Amniotic epithelial cell (primary cell): ENCODE results near the gene GJA4.
"Not testable (repeated sequence)": the region's sequence is repeated elsewhere in the genome, so short reads cannot be mapped to it uniquely, and the experiment has no call there.

ENCODE experiments used
- DNase-seq: peaks from one replicate; pipeline ENCODE4 v3.0.0-alpha.2; 2010; ENCODE audit warnings: low read depth

GJA4 gene

DNA sequence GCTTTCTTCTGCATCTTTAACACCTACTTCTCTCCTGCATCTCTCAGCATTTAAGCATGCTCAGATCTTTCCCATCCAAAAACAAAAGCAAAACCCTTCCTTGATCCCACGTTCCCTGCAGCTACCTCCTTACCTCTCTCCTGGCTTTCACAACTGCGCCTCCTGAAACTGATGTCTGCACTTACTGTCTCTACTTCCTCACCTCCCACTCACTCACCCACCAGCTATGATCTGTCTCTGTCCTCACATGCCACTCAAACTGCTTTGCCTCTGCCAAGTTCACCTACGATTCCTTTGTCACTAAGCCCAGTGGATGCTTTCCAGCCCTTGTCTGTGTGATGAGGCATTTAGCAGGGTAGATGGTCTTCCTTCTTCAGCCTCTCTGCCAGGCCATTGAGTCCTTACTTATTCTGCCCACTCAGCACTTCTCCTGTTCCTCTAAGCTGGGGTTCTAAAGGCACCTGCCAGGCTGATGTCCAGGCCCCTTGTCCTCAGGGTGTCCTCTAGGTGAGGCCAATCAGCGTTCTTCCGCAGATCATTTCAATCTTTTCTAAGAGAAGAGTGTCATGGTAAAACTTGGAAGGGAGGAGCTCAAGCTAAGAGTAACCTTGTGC, 21.8 kb upstream of the GJA4 start:
- DNase-seq, result no peak

DNA sequence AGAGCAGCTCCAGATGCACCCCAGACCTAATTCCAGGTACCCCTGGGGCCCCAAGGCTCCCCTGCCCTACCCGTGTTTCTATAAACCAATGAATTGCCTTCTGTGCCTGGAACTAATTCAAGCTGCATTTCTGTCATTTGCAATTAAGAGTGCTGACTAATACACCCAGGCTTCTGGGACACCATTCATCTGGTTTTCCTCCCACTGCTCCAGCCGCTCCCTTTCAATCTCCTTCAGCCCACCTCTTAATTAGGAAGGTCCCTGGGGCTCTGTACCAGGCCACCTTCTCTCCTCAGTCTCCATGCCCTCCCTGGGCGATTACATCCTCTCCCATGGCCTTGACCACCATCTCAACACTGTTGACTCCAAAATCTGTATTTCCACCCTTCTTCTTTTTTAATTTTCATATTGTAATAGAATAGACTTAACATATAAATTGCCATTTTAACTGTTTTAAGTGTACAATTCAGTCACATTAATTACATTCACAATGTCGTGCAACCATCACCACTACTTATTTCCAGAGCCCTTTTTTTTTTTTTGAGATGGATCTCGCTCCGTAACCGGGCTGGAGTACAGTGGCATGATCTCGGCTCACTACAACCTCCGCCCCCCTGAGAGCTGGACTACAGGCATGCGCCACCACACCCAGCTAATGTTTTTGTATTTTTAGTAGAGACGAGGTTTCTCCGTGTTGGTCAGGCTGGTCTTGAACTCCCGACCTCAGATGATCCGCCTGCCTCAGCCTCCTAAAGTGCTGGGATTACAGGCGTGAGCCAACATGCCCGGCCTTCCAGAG, 21.0 kb upstream of the GJA4 start:
- no peak for DNase-seq

DNA sequence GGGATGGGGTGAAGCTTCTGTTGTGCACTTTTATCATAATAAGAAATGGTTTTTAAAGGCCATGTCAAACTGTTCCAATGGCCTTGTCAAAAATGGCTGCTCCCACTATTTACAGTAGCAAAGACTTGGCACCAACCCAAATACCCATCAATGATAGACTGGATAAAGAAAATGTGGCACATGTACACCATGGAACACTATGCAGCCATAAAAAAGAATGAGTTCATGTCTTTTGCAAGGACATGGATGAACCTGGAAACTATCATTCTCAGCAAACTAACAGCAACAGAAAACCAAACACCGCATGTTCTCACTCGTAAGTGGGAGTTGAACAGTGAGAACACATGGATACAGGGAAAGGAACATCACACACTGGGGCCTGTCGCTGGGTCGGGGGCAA, 19.7 kb upstream of the GJA4 start:
- DNase-seq, result not testable (repeated sequence)

DNA sequence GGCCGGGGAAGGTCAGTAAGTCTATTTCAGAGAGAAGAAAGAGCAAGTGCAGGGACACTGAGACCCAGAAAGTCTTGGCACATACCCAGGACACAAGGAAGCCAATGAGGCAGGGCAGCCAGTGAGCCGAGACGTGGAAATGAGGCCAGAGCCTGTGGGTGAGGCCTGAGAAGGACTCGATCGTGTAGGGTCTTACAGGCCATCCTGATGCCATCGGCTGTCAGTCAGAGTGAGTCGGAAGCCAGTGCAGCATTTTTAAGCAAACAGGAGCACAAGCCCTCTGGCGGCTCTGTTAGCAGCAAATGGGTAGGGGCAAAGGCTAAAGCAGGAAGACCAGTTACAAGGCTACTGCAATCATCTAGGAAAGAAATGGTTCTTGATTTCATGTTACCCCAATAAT, 17.8 kb upstream of the GJA4 start:
- DNase-seq, result no peak

DNA sequence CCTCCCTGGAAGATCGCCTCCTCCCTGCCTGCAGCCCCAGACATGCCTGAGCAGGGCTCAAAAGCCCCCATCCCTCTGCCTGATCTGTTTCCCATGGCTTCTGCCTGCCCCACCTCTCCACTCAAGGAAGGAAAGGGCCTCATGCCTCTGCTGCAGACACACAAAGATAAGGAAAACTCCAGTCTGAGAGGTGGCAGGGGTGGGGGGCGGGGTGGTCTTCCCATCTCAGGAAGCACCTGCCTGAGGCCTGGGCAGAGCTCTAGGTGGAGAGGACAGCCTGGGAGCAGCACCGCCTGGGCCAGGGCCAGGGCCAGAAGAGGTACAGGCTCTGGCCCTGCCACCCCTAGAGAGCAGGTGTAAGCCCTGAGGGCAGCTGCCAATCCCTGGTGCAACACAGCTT, 15.9 kb upstream of the GJA4 start:
- DNase-seq, result no peak

DNA sequence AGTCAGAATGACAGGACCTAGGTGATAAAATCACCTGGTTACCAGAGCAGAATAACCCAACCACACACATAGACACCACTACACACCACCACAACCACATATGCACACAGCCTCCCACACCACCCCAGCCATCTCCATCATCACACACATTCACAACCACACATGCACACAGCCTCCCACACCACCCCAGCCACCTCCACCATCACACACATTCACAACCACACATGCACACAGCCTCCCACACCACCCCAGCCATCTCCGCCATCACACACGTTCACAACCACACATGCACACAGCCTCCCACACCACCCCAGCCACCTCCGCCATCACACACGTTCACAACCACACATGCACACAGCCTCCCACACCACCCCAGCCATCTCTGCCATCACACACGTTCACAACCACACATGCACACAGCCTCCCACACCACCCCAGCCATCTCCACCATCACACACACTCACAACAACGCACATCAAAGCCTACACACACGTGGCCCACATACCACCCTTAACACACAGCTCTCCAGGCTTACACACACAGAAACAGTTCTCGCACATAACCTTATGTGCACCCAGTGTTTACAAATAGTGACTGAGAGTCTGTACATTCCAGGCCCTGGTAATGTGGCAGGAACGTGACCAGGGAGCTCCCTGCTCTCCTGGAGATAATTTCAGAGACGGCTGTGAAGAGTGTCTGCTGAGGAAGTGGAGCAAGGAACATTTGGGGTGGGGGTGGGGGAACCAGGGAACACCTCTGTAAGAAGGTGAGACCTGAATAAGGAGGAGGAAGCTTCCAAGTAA, 15.1 kb upstream of the GJA4 start:
- peak; percentile 8 for DNase-seq

DNA sequence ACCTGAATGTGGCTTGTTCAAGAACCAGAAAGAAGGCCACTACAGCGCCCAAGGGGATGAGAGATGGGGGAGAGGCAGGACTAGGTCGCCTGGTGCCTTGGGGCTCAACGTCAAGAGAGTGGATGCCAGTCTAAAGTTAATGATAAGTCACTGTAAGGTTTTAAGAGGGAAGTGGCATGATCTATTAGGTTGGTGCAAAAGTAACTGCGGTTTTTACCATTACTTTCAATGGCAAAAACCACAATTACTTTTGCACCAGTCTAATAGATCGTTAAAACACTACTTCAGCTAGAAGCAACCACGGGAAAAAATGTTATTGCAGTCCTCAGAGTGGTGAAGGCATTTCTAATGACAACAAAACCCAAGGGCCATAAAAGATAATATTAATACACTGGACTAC, 14.4 kb upstream of the GJA4 start:
- no peak for DNase-seq

DNA sequence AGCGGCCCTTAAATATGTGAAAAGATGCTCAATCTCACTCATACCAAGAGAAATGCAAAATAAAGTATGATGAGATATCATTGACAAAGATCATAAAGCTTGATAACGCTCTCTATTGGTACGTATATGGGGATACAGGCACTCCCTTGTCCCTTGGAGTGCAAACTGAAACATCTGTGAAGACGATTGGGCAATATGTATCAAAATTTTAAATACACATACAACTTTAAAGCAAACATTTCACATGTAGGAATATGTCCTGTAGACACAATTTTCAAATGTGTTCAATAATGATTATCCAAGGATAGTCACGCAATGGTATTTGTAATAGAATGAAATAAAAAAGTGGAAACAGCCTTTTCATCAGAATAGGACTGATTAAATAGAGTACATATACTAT, 13.8 kb upstream of the GJA4 start:
- no peak for DNase-seq

DNA sequence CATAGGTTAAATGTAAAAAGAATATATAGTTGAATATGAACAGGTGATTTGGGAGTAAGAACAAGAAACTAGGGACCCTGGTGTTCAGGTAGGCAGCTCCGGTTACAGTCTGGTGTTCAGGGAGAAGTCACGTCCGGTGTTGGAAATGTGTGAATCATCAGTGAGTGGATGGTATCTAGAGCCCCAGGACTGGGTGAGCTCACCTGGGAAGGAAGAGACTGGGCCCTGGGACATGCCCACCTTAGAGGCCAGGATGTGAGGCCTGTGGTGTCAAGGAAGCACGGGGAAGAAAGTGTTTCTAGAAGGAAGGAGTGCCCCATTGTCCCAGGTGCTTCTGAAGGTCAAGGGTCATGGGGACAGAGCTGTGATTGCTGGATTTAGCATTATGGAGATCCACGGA, 13.3 kb upstream of the GJA4 start:
- no peak for DNase-seq

DNA sequence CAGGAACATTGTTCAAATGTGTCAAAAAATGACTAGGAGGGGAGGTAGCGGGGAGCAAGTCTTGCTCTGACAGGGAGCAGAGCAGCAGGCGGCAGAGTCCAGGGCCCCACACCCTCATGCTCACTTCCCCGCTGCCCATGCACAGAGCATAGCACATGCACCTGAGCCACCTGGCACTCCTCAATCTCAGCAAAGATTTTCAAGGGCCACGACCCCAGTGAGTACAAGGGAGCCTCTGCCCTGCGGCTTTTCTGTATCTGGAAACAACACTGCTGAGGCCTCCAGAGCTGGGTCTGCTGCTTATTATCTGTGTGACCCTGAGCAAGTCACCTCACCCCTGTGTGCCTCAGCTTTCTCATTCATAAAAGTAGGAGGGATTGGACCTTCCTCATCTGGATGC, 12.8 kb upstream of the GJA4 start:
- DNase-seq, result no peak

DNA sequence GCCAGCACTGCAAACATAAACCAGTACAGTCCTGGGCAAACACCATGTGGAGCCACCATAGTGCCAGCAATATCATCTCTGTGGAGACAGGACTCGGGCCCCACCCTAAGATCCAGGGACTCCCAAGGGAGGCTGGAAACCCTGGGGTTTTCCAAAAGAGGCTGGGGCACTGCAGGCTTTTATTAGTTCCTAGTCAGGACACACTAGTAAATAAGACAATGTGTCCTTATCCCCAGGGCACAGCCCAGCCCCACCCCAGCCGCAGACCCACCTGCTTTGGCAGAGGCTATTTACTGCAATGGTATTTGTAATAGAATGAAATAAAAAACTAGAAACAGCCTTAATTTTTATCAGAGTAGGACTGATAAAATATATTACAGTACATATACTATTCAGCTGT, 12.3 kb upstream of the GJA4 start:
- DNase-seq, result no peak

DNA sequence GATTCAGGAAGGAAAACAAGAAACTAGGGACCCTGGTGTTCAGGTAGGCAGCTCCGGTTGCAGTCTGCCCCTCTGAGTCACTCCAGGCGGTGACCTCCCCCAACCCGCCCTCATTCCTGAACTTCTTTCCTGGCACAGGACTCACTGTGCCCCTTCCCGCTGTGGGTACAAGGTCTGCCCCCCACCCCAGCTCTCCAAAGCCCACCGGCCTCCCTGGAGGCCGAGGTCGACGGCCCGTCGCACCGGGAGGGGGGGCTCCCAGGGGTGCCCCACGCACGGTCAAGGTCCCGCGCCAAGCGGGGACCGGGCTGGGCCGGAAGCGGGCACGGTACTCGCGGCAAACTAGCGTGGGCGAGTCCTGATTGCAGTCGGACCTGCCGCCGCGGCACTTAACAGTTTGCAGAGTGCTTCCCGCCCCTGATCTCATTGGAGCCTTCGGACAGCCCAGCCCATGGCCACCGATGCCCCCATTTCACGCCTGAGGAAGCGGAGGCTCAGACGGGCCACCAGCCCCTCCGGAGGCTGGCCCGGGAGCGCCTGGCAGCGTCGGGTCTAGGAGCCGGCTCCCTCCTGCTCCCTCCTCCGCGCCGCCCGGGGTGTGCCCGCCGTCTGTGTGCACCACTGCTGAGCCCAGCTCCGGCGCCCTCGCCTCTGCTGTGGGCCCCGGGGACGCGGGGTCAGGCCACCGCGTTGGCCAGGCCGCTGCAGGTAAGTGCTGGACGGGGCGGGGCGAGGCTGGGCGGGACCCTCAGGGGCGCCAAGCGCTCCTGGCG, 11.5 kb upstream of the GJA4 start, which contains the start of gene GJB3:
Gene GJB3 (plus strand): TSS at position 144 of the 773 bp plus-strand sequence. CDS start 3,549 bp downstream, outside the sequence.
- no peak for DNase-seq

DNA sequence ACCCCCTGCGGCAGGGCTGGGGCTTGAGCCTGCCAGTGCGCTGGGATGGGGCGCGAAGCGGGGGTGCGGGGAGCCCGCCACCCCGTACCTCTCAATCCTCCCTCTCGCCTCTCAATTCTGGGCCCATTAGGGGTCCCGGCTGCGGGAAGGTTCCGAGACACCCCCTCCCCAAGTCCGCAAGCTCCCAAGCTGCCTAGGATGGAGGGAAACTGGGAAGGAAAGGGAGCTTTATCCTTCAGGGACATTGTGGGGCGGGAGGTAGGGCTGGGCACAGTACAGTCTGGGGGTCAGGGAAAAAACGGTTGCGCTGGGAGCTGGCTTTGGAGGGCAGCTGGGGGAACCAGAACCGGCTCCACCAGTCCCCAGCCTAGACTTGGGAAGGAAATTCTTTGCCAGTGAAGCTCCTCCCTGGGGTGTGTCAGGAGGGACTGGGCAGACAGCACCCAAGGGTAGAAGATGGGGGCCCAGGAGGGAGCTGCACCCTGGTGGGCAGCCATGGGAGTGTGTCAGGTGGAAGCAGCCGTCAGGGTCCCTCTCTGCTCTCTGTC, 10.9 kb upstream of the GJA4 start:
- DNase-seq, result no peak

DNA sequence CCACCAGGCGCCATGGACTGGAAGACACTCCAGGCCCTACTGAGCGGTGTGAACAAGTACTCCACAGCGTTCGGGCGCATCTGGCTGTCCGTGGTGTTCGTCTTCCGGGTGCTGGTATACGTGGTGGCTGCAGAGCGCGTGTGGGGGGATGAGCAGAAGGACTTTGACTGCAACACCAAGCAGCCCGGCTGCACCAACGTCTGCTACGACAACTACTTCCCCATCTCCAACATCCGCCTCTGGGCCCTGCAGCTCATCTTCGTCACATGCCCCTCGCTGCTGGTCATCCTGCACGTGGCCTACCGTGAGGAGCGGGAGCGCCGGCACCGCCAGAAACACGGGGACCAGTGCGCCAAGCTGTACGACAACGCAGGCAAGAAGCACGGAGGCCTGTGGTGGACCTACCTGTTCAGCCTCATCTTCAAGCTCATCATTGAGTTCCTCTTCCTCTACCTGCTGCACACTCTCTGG, 8.0 kb upstream of the GJA4 start:
- DNase-seq, result no peak

DNA sequence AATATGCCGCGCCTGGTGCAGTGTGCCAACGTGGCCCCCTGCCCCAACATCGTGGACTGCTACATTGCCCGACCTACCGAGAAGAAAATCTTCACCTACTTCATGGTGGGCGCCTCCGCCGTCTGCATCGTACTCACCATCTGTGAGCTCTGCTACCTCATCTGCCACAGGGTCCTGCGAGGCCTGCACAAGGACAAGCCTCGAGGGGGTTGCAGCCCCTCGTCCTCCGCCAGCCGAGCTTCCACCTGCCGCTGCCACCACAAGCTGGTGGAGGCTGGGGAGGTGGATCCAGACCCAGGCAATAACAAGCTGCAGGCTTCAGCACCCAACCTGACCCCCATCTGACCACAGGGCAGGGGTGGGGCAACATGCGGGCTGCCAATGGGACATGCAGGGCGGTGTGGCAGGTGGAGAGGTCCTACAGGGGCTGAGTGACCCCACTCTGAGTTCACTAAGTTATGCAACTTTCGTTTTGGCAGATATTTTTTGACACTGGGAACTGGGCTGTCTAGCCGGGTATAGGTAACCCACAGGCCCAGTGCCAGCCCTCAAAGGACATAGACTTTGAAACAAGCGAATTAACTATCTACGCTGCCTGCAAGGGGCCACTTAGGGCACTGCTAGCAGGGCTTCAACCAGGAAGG, 7.4 kb upstream of the GJA4 start:
- DNase-seq, result no peak

DNA sequence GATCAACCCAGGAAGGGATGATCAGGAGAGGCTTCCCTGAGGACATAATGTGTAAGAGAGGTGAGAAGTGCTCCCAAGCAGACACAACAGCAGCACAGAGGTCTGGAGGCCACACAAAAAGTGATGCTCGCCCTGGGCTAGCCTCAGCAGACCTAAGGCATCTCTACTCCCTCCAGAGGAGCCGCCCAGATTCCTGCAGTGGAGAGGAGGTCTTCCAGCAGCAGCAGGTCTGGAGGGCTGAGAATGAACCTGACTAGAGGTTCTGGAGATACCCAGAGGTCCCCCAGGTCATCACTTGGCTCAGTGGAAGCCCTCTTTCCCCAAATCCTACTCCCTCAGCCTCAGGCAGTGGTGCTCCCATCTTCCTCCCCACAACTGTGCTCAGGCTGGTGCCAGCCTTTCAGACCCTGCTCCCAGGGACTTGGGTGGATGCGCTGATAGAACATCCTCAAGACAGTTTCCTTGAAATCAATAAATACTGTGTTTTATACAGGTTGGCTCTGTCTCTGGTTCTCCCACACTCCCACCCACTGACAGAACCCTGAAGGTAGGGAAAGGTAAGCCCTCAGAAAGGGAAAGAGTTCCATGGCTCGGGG, 6.8 kb upstream of the GJA4 start:
- no peak for DNase-seq

DNA sequence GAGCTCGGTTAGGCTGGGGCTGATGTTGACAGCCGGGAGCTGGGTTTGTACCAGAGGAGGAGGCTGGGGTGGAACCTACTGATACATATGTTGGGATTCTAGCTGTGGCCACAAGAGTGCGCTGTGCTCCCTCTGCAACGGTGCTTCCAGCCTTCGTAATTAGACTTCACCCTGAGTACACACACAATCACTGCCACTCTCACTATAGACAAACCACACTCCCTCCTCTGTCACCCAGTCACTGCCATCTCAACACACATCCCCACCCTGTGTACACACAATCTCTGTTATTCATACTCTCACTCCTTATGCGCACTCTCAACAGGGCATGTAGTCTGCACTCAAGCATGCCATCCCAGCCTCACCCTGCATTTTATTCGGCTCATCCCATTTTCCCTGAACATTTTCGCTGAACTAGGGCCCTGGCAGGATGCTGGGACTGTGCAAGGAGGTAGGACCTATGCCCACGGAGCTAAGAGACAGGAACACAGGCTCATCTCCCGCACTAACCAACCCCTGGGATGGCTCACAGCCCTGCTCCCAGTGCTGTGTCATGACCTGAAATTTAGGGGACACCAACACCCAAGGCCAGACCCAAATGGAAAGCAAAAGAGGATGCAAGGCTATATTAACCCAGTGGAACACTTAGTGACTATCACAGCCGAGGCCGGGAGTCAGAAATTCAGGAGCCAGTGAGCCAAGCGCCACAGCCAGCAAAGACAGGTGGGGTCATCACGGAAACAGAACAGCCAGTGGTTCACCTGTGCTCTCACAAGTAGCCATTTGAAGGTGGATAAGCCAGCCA, 6.1 kb upstream of the GJA4 start:
- peak; percentile 56 for DNase-seq

DNA sequence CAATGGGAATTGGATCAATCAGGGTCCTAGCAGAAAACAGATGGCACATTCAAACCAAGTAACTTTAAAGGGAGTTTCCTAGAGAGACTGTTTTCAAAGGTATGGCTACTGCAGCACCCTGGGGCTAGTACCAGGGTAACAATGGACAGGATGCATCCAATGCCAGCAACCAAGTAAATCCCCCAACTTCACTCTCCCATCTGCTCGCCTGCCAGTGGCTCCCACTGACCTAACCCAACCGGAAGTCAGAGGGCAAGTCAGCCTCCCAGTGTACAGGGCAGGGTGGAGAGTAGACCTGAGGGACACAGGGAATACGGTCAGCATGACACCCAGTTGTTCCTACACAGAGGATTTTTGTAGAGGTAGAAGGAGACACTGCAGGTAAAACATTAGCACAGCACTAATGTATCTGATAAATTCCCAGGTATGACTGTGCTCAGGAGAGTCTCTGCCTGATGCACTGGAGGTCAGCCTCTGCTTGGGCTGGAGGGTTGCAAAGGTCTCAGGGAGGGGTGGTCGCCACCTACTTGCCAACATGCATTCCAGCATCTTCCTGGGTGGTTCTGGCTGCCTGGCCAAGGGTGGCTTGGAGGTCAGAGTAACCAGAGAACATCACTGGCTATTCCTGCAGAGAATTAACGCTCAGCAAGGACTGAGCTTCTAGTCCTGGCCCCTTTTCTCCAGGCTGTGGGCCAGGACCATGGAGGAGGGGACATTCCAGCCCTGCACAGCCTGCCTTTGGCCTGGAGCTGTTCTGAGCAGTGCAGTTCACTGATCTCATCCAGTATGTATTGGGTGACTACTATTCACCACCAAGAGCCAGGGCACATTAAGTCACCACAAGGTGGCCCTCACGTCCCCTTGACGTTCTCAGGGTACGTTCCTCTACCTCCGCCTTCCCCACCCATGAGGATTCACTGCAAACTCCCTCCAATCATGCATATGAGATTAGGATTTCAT, 5.1 kb upstream of the GJA4 start:
- no peak for DNase-seq

DNA sequence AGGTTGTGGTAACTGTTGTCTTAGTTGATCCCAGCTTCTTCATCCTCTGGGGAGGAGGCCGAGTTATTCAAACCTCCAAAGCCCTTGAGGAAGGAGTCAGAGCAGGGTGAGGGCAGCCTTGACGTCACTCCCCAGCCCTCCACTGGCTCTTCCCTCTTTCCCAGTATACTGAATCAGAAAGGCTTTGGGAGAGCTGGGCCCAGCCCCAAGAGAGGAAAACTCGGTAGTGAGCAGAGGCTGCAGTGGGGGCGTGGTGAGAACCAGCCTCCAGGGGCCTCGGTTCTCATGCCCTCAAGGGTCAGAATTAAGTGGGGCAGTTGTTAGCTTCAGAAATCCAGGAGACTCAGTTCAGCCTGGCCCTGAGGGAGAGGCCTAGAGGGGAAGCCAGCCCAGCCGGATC, 1.8 kb upstream of the GJA4 start:
- DNase-seq, result no peak
